T-helper 2 cell treated with Interferon-gamma antibody and Interleukin-4, amounts not matched to agents 5 μg/mL and 100 μg/mL, for 36 hours (primary cell): Measurements from ENCODE around the gene FAM174C.
A peak's percentile ranks its signal among the peaks of the same experiment; 100 is the strongest.
"Not testable (repeated sequence)": the region's sequence is repeated elsewhere in the genome, so short reads cannot be mapped to it uniquely, and the experiment has no call there.

Source experiments
- DNase-seq: peaks from one replicate; pipeline ENCODE4 v3.0.0; 2021; ENCODE audit warnings: low spot score
- H3K27ac Mint-ChIP-seq: one replicate; pipeline ENCODE4 v1.8.0; 2021; ENCODE audit warnings: mild to moderate bottlenecking, mixed read lengths
- H3K27me3 Mint-ChIP-seq: one replicate; pipeline ENCODE4 v1.8.0; 2021; ENCODE audit warnings: low read depth, mixed read lengths
- H3K36me3 Mint-ChIP-seq: one replicate; pipeline ENCODE4 v1.8.0; 2021; ENCODE audit warnings: low read depth, mixed read lengths
- H3K4me1 Mint-ChIP-seq: one replicate; pipeline ENCODE4 v1.8.0; 2021; ENCODE audit warnings: low read depth, mixed read lengths
- H3K4me3 Mint-ChIP-seq: one replicate; pipeline ENCODE4 v1.8.0; 2022; ENCODE audit warnings: mild to moderate bottlenecking, moderate library complexity, mixed read lengths
- H3K9me3 Mint-ChIP-seq: one replicate; pipeline ENCODE4 v1.8.0; 2021; ENCODE audit warnings: mixed read lengths

The FAM174C gene

DNA sequence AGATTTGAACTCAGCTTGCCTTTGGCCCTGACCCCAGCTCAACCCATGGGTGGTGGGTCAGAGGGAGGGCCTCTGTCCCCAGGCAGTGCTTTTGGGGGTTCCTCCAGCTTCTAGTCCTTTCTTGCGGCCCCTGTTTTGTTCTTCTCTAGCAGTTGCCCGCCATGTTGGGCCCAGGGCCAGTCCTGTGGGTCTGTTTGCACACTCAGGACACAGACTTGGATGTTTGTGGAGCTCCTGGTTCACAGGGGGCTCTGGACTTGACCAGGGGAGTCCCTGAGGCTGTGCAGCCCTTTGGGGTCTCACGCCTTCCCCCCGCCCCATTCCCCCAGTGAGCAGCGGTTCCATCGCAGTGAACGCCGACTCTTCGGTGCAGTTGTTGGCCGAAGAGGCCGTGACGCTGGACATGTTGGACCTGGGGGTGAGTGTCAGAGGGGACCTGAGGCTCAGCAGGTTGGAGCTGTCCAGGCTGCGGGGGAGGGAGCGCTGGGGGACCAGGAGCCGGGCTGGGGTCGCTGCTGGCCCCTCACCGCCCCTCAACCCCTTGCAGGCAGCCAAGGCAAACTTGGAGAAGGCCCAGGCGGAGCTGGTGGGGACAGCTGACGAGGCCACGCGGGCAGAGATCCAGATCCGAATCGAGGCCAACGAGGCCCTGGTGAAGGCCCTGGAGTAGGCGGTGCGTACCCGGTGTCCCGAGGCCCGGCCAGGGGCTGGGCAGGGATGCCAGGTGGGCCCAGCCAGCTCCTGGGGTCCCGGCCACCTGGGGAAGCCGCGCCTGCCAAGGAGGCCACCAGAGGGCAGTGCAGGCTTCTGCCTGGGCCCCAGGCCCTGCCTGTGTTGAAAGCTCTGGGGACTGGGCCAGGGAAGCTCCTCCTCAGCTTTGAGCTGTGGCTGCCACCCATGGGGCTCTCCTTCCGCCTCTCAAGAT, 31.3 kb upstream of the FAM174C start:
- peak; percentile 76 for DNase-seq
- Mint-ChIP-seq H3K4me1 (peaks cover 13% of the 10 kb centered on the region), H3K27ac (peak overlapping the region; percentile 82)

GRCh38 chr19:1244693-1245451, 30.5 kb upstream of the FAM174C start:
- peak; percentile 11 for DNase-seq
- H3K9me3 Mint-ChIP-seq: no peaks in the 10 kb centered on the region
- H3K4me3 Mint-ChIP-seq: peak overlapping the region; percentile 68
- peak overlapping the region; percentile 82 for H3K27ac Mint-ChIP-seq
- H3K36me3 Mint-ChIP-seq: peaks cover 4% of the 10 kb centered on the region
- peaks cover 2% of the 10 kb centered on the region for H3K27me3 Mint-ChIP-seq
- H3K4me1 Mint-ChIP-seq: peaks cover 13% of the 10 kb centered on the region

More for the DNA sequence above, 31.3 kb upstream of the FAM174C start:
- H3K27me3 Mint-ChIP-seq: peaks cover 6% of the 10 kb centered on the region
- H3K9me3 Mint-ChIP-seq: no peaks in the 10 kb centered on the region
- H3K36me3 Mint-ChIP-seq: peaks cover 2% of the 10 kb centered on the region
- H3K4me3 Mint-ChIP-seq: peak overlapping the region; percentile 68

- H3K27me3 Mint-ChIP-seq: peaks cover 2% of the 10 kb centered on the region
- H3K4me1 Mint-ChIP-seq: peaks cover 13% of the 10 kb centered on the region
- DNase-seq: no peak
- no peak overlapping the region for H3K4me3 Mint-ChIP-seq
- peaks cover 4% of the 10 kb centered on the region for H3K36me3 Mint-ChIP-seq
- H3K27ac Mint-ChIP-seq: no peak overlapping the region
- no peaks in the 10 kb centered on the region for H3K9me3 Mint-ChIP-seq
These were observed 29.7 kb upstream of the FAM174C start for GRCh38 chr19:1245494-1246264.

DNA sequence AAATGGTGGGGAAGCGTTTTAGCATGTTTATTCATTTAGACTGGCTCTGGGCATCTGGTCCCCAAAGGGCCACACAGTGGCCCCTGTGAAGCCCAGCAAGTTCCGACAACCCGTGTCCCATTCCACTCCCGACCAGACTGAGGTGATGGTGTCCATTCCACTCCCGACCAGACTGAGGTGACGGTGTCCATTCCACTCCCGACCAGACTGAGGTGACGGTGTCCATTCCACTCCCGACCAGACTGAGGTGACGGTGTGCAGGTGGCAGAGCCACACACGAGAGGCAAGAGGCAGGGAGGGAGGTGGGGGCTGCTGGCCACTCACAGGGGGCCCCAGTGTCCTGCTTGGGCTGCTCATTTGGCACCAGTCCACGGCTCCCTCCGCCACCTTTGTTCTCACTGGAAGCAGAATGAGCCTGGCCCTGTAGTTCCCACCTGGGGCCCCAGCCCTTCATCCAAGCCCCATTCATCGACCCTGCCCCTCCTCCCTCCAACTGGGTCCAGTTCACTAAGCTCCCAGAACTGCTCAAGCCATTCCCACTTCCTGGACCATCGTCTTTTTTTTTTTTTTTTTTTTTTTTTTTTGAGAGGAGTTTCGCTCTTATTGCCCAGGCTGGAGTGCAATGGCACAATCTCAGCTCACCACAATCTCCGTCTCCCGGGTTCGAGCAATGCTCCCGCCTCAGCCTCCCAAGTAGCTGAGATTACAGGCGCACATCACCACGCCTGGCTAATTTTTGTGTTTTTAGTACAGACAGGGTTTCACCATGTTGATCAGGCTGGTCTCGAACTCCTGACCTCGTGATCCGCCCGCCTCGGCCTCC, 28.9 kb upstream of the FAM174C start:
- not testable (repeated sequence) for H3K9me3 Mint-ChIP-seq, DNase-seq, H3K27me3 Mint-ChIP-seq, H3K4me3 Mint-ChIP-seq, H3K36me3 Mint-ChIP-seq
- peak overlapping the region; percentile 41 for H3K27ac Mint-ChIP-seq
- H3K4me1 Mint-ChIP-seq: peaks cover 11% of the 10 kb centered on the region

- DNase-seq: no peak
- Mint-ChIP-seq H3K27ac (peak overlapping the region; percentile 49), H3K4me1 (peaks cover 11% of the 10 kb centered on the region), H3K4me3 (no peak overlapping the region), H3K9me3 (no peaks in the 10 kb centered on the region), H3K27me3 (no peaks in the 10 kb centered on the region), H3K36me3 (peaks cover 16% of the 10 kb centered on the region)
These were observed 27.6 kb upstream of the FAM174C start for GRCh38 chr19:1247748-1248138.

GRCh38 chr19:1248139-1248785, 27.1 kb upstream of the FAM174C start, which contains the start of gene MIDN:
TSS of gene MIDN (plus strand) at chr19:1248583. CDS start at chr19:1250297, 1,714 bp downstream.
- no peaks in the 10 kb centered on the region for H3K9me3 Mint-ChIP-seq
- H3K4me1 Mint-ChIP-seq: peaks cover 9% of the 10 kb centered on the region
- H3K36me3 Mint-ChIP-seq: peaks cover 17% of the 10 kb centered on the region
- peak within 1 kb of the TSS; percentile 80 for H3K4me3 Mint-ChIP-seq
- H3K27ac Mint-ChIP-seq: peak within 1 kb of the TSS; percentile 89
- DNase-seq: peak; percentile 82
- H3K27me3 Mint-ChIP-seq: no peaks in the 10 kb centered on the region

- Mint-ChIP-seq H3K4me1 (peaks cover 11% of the 10 kb centered on the region), H3K4me3 (peak overlapping the region; percentile 80), H3K9me3 (no peaks in the 10 kb centered on the region), H3K27ac (peak overlapping the region; percentile 89), H3K36me3 (peaks cover 21% of the 10 kb centered on the region), H3K27me3 (no peaks in the 10 kb centered on the region)
- peak; percentile 84 for DNase-seq
These were observed 26.5 kb upstream of the FAM174C start for GRCh38 chr19:1248786-1249297.

GRCh38 chr19:1249298-1249989, 25.9 kb upstream of the FAM174C start:
- no peaks in the 10 kb centered on the region for H3K9me3 Mint-ChIP-seq
- no peaks in the 10 kb centered on the region for H3K27me3 Mint-ChIP-seq
- peaks cover 20% of the 10 kb centered on the region for H3K36me3 Mint-ChIP-seq
- peak overlapping the region; percentile 75 for H3K4me3 Mint-ChIP-seq
- peaks cover 10% of the 10 kb centered on the region for H3K4me1 Mint-ChIP-seq
- H3K27ac Mint-ChIP-seq: peak overlapping the region; percentile 84
- peak; percentile 95 for DNase-seq

- Mint-ChIP-seq H3K36me3 (peaks cover 23% of the 10 kb centered on the region), H3K27ac (peak overlapping the region; percentile 84), H3K4me3 (peak overlapping the region; percentile 75), H3K27me3 (no peaks in the 10 kb centered on the region), H3K4me1 (peaks cover 8% of the 10 kb centered on the region), H3K9me3 (no peaks in the 10 kb centered on the region)
- no peak for DNase-seq
These were observed 25.3 kb upstream of the FAM174C start for GRCh38 chr19:1249990-1250436.

GRCh38 chr19:1250437-1251260, 24.7 kb upstream of the FAM174C start:
- no peaks in the 10 kb centered on the region for H3K9me3 Mint-ChIP-seq
- H3K27me3 Mint-ChIP-seq: no peaks in the 10 kb centered on the region
- H3K27ac Mint-ChIP-seq: peak overlapping the region; percentile 91
- peaks cover 26% of the 10 kb centered on the region for H3K36me3 Mint-ChIP-seq
- peaks cover 8% of the 10 kb centered on the region for H3K4me1 Mint-ChIP-seq
- peak; percentile 48 for DNase-seq
- H3K4me3 Mint-ChIP-seq: peak overlapping the region; percentile 95
